Stimulated activated effector memory CD8-positive, alpha-beta T cell treated with anti-CD3 and anti-CD28 coated beads, Interleukin-12 subunit alpha, Interleukin-12 subunit beta, amount 100 ng/mL, for 72 hours (primary cell): ENCODE data around the gene BRD1.
"Not testable (repeated sequence)": the region's sequence is repeated elsewhere in the genome, so short reads cannot be mapped to it uniquely, and the experiment has no call there.

ENCODE experiments used
- ATAC-seq: fragments of 150-1000 bp; cut with Tn5 transposase; 2 replicates; pipeline ENCODE4 v1.10.0; 2021
- DNase-seq, 2 donors: peaks; one replicate each; pipeline ENCODE4 v3.0.0; 2021 to 2022; ENCODE audit warnings: low spot score in 2 of 2
- H3K27ac Mint-ChIP-seq: one replicate; pipeline ENCODE4 v1.8.0; 2022; ENCODE audit warnings: mild to moderate bottlenecking, mixed read lengths
- H3K36me3 Mint-ChIP-seq: one replicate; pipeline ENCODE4 v1.8.0; 2022; ENCODE audit warnings: mild to moderate bottlenecking, mixed read lengths
- H3K4me1 Mint-ChIP-seq: one replicate; pipeline ENCODE4 v1.8.0; 2022; ENCODE audit warnings: mixed read lengths
- H3K4me3 Mint-ChIP-seq: one replicate; pipeline ENCODE4 v1.8.0; 2022; ENCODE audit warnings: mild to moderate bottlenecking, mixed read lengths
- H3K9me3 Mint-ChIP-seq: one replicate; pipeline ENCODE4 v1.8.0; 2022; ENCODE audit warnings: mixed read lengths

Gene BRD1

DNA sequence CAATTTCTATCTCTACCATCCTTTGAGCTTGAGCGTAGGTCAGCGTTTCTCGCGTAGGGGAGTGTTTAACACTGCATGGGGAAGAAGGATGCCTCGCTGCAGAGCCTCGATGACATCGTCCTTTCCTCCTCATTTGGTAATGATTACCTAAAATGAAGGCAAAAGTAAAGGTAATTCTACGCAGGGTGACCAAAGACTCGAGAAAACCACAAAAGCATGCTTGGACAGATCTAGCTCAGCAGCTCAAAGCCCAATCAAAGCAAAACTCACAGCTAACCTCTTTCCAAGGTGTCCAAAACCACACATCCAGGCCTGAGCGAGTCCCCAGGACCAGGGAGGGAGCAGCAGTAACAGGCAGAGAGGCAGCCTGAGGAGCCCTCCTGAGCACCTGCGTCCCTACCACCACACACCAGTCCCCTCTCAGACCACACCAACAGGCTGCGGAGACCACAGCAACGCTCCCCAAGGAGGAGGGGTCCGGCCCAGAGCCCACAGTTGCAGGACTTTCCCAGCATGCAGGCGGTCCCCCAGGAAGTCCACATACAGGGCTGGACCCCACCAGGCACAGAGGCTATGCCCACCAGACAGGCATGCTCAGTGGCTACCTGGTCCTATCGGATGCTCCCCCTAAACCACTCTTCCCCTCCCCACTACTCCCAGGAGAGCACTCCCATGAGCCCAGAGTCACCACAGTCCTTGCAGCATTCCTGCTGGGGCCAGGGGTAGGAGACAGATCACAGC lies 3.3 kb downstream of the BRD1 start:
- Mint-ChIP-seq H3K4me1 (peaks cover 53% of the 10 kb centered on the region), H3K4me3 (peak overlapping the region; percentile 89), H3K27ac (peak overlapping the region; percentile 95), H3K36me3 (peaks cover 69% of the 10 kb centered on the region), H3K9me3 (no peaks in the 10 kb centered on the region)
- DNase-seq, result no peak
- ATAC-seq, result no peak

DNA sequence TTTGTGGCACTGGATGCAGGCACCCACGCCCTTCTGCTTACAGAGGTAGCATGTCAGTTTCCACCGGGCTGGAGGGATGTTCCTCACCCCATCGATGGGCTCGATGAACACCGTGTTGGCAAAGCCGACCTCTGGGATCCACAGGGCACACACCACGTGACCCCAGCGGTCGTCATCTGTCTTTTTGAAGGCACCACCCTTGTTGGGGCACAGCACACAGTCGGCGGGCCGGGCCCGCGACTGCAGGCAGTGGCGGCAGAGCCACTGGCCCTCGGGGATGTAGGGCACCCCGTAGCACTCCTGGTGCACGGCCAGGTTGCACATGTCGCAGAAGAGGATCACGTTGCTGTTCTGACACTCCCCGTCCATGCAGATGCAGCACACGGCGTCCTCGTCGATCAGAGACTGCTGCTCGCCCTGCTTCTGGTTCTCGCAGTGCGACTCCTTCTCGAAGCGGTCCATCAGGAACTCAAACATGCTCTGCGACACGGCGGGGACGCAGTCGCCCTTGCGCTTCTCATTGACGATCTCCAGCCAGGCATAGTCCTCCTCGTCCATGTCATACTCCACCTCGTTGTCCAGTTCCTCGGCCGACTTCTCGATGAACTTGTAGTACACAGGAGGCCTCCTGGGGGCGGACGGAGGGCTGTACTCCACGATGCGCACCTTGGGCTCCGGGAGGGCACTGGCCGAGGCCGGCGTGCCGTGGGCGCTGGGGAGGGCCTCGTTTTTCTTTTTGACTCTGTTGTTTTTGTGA lies 4.2 kb downstream of the BRD1 start:
- ATAC-seq (no peak), DNase-seq (no peak)
- peaks cover 57% of the 10 kb centered on the region for H3K4me1 Mint-ChIP-seq
- peak overlapping the region; percentile 95 for H3K27ac Mint-ChIP-seq
- peak overlapping the region; percentile 89 for H3K4me3 Mint-ChIP-seq
- H3K36me3 Mint-ChIP-seq, result peaks cover 78% of the 10 kb centered on the region
- no peaks in the 10 kb centered on the region for H3K9me3 Mint-ChIP-seq

DNA sequence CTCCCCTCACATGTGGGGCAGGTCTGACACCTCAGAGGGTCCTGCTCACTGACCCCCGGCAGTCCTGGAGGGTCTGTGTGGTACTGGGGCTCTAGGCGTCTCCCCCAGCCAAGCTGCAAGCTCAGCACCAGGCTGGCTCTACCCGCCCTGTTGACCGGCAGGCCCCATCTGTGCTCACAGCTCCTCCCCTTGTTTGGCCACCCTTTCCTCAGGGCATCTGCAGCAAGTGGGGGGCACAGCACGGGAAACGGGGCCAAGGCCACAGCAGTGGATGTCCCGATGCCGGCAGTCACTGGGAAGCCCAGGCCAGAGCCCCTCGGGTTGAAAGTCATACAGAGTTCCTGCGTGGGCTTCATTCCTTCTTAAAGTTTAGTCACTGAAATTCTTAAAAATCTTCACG lies 5.9 kb downstream of the BRD1 start:
- ATAC-seq, H3K9me3 Mint-ChIP-seq, H3K27ac Mint-ChIP-seq, H3K4me3 Mint-ChIP-seq, DNase-seq: not testable (repeated sequence)
- Mint-ChIP-seq H3K4me1 (peaks cover 73% of the 10 kb centered on the region), H3K36me3 (peaks cover 96% of the 10 kb centered on the region)

DNA sequence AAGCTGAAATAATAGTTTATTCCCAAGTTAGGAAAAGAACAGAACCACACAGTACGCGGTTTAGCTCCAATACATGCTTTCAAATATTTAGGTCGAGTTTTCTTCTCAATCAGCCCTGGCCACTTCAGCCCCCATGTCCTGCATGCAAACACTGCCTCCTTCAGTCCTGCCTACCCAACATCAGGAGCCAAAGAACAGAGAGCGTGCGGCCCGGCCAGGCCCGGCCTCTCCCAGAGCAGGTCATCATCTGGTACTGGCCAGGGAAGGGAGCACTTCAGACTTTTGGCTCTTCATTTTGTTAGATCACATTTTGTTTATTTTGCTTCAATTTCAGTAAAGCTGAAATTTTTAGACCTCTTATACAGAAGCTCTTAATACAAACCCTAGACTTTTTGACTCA lies 6.7 kb downstream of the BRD1 start:
- peaks cover 95% of the 10 kb centered on the region for H3K36me3 Mint-ChIP-seq
- no peaks in the 10 kb centered on the region for H3K9me3 Mint-ChIP-seq
- no peak for ATAC-seq
- peaks cover 76% of the 10 kb centered on the region for H3K4me1 Mint-ChIP-seq
- H3K4me3 Mint-ChIP-seq, result no peak overlapping the region
- no peak for DNase-seq
- H3K27ac Mint-ChIP-seq, result peak overlapping the region; percentile 63

DNA sequence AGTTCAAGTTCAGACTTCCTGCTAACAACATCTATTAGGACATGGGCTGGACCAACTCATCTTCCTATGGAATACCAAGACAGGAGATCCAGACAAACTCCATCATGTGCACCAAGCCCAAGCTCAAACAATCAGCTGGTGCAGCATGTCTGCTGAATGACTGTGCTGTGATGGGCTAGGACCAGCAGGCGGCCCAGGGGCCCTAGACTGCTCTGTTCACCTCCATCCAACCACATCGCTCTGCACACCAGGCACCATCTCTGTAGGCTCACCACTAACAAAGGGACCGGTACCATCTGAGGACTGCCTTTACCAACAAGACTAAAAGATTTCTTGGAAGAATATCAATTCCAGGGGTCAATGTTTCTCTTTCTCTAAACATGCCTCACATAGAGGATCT lies 10.3 kb downstream of the BRD1 start:
- Mint-ChIP-seq H3K4me3 (no peak overlapping the region), H3K4me1 (peaks cover 74% of the 10 kb centered on the region), H3K36me3 (peaks cover 93% of the 10 kb centered on the region), H3K27ac (peak overlapping the region; percentile 10), H3K9me3 (no peaks in the 10 kb centered on the region)
- peak; percentile 24 for ATAC-seq
- no peak for DNase-seq

DNA sequence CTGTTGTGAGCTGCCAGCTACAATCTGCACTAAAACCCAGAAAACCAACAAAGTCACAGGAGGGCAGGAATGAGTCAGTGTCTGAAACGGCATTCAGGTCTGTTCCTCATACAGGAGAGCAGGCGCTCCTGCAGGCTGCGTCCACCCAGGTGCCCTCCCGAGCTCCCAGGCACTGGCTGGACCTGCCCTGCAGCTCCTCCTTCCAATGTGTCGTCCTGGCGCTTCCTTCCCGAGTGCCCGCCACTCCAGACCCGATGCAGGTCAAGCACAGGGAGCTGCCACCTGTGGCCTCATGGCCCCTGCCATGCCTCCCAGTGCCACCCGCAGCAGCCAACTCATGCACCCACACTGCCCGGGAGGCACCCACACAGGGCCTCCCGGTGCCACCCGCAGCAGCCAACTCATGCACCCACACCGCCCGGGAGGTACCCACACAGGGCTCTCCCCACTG lies 12.0 kb downstream of the BRD1 start:
- ATAC-seq (peak; percentile 94), DNase-seq (peak in 1 of 2 donors; percentile 59)
- H3K27ac Mint-ChIP-seq, result peak overlapping the region; percentile 10
- H3K9me3 Mint-ChIP-seq, result no peaks in the 10 kb centered on the region
- peak overlapping the region; percentile 53 for H3K4me3 Mint-ChIP-seq
- H3K36me3 Mint-ChIP-seq, result peaks cover 86% of the 10 kb centered on the region
- peaks cover 81% of the 10 kb centered on the region for H3K4me1 Mint-ChIP-seq

DNA sequence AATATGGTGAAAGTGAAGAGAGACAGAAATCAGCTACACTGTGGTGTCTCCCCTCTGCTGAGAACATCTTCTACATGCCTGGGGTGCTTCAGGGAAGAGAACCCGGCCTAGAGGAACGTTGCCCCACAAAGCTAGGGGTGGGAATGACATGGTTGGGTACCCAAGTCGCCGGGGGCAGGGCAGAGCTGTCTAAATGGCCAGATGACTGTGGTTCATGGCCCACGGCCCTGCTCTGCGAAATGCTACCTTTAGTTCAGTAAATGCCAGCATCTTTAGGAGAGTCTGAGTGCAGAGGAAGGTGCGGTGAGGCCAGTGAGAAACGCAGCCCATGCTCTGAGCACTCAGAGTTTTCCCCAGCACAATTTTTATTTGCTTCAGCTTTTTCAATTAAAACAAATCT lies 12.8 kb downstream of the BRD1 start:
- Mint-ChIP-seq H3K36me3 (peaks cover 82% of the 10 kb centered on the region), H3K27ac (no peak overlapping the region), H3K4me1 (peaks cover 81% of the 10 kb centered on the region), H3K4me3 (no peak overlapping the region), H3K9me3 (no peaks in the 10 kb centered on the region)
- ATAC-seq (no peak), DNase-seq (no peak)

DNA sequence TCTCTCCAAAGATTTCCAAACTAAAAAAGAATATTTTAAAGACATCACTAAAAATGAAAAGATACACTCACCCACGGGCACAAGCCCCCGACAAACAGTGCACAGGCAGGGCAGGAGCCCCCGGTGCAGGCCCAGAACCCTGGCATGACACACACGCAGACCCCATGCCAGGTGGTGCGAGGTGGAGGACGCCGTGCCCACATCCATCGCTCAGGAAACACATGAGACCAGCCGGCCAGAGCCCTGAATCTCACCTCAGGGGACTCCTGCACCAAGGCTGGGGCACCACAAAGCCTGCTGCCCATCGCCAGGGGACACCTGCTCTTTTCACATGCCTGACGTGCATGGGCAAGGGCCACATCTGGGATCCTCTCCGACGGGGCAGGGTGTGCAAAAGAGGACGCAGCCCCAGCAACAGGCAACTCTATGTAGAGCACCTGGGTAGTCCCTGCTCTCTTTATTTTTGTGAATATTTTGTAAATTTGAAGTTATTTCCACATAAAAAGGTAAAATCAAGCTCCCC lies 13.4 kb downstream of the BRD1 start:
- Mint-ChIP-seq H3K27ac (no peak overlapping the region), H3K4me3 (no peak overlapping the region), H3K36me3 (peaks cover 78% of the 10 kb centered on the region), H3K4me1 (peaks cover 84% of the 10 kb centered on the region), H3K9me3 (no peaks in the 10 kb centered on the region)
- ATAC-seq (no peak), DNase-seq (no peak)

DNA sequence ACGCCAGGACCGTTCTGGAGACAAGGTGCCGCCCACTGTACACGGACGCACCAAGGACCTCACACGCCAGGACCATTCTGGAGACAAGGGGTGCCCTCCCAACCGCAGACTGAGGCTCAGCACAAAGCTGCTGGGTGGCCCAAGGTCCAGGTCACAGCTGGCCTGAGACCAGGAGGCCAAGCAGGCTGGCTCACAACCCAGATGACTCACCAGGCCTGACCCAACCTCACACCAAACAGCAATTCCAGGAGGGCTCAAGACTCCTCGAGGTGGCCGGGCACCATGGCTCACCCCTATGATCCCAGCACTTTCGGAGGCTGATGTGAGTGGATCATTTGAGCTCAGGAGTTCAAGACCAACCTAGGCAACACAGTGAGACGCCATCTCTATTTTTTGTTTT lies 14.8 kb downstream of the BRD1 start:
- no peaks in the 10 kb centered on the region for H3K9me3 Mint-ChIP-seq
- H3K4me1 Mint-ChIP-seq, result peaks cover 85% of the 10 kb centered on the region
- no peak for ATAC-seq
- no peak overlapping the region for H3K4me3 Mint-ChIP-seq
- DNase-seq, result no peak
- peak overlapping the region; percentile 43 for H3K27ac Mint-ChIP-seq
- peaks cover 78% of the 10 kb centered on the region for H3K36me3 Mint-ChIP-seq

DNA sequence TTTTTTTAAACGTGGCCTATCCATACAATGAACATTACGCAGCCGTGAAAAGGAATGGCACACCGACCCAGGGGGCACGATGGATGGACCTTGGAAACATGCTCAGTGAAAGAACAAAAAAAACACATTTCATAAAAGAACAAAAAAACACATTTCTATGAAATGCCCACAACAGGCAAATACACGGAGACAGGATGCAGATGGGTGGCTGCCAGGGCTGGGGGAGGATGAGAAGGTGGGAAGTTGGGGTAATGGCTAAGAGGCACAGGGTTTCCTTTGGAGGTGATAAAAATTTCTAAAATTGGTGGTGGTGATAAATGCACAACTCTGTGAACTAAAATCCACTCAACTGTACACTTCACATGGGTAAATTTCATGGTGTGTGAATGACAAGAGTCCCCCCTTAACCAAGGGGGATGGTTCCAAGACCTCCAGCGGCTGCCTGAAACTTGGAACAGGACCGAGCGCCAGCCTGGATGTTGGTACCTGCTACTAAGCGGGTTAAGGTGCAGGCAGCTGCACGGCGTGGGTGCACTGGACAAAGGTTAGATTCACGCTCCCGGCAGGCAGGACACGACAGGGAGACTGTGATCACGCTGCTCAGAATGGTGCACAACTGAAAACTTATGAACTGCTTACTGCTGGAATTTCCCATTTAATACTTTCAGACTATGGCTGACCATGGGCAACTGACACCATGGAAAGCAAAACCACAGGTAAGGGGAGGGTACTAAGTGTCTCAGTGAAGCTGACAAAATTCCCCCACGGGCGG lies 16.5 kb downstream of the BRD1 start:
- no peaks in the 10 kb centered on the region for H3K9me3 Mint-ChIP-seq
- H3K36me3 Mint-ChIP-seq, result peaks cover 80% of the 10 kb centered on the region
- ATAC-seq (no peak), DNase-seq (no peak)
- H3K4me1 Mint-ChIP-seq, result peaks cover 84% of the 10 kb centered on the region
- H3K4me3 Mint-ChIP-seq, result no peak overlapping the region
- H3K27ac Mint-ChIP-seq, result peak overlapping the region; percentile 66

DNA sequence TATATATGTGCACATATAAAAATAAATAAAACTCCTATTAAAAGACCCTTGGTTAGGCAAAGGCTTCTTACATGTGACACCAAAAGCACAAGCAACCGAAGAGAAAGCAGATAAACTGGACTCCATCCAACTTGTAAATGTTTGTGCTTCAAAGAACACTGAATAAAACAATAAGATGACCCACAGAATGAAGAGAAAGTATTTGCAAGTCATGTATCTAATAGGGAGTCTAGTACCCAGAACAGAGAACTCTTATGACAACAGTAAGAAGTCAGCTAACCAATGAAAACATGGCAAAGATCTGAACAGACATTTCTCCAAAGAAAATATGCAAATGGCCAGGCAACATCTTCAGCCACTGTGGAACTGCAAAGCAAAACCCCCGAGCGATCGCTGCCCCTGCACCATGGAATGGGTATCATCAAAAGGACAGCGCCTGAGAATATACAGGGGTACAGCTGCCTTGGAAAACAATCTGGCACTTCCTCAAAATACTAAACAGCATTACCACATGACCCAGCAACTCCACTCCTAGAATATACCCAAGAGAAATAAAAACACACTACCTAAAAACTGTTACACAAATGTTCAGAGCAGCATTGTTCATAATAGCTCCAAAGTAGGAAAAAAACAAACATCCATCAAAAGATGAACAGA lies 17.2 kb downstream of the BRD1 start:
- no peak for ATAC-seq
- peaks cover 81% of the 10 kb centered on the region for H3K36me3 Mint-ChIP-seq
- no peak for DNase-seq
- H3K9me3 Mint-ChIP-seq, result no peaks in the 10 kb centered on the region
- H3K4me3 Mint-ChIP-seq, result no peak overlapping the region
- peaks cover 80% of the 10 kb centered on the region for H3K4me1 Mint-ChIP-seq
- peak overlapping the region; percentile 66 for H3K27ac Mint-ChIP-seq

DNA sequence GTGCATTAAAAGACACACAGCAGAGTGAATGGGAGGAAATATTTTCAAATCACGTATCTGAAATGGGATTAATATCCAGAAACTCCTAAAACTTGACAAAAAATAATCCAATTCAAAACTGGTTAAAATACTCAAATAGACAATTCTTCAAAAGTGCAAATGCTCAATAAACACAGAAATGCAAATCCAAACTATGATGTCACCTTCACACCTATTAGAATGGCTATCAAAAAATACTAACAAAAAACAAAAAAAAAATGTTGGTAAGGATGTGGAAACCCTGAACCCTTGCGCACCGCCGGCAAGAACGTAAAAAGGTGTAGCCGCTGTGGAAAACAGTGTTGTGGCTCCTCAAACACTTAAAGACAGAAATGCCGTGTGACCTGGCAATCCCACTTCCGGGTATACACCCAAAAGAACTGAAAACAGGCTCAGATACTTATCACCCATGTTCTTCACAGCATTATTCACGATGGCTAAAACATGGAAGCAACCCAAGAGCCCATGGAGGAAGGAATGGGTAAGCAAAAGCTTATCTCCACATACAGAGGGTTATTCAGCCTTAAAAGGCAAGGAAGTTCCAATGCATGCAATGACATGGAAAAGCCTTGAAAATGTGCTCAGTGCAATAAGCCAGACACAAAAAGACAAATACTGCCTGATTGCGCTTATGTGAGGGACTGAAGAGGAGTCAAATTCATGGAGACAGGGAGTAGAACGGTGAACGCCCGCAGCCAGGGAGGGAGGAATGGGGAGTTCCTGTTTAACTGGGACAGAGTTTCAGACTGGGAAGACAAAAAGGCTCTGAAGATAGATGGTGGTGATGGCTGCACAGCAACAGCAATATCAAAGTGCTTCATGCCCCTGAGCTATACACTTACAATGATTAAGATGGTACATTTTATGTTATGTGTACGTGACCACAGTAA lies 19.6 kb downstream of the BRD1 start:
- H3K4me3 Mint-ChIP-seq, result peak overlapping the region; percentile 41
- H3K36me3 Mint-ChIP-seq, result peaks cover 83% of the 10 kb centered on the region
- DNase-seq, result no peak
- peak overlapping the region; percentile 44 for H3K27ac Mint-ChIP-seq
- H3K4me1 Mint-ChIP-seq, result peaks cover 81% of the 10 kb centered on the region
- H3K9me3 Mint-ChIP-seq, result no peaks in the 10 kb centered on the region
- ATAC-seq, result peak; percentile 75

DNA sequence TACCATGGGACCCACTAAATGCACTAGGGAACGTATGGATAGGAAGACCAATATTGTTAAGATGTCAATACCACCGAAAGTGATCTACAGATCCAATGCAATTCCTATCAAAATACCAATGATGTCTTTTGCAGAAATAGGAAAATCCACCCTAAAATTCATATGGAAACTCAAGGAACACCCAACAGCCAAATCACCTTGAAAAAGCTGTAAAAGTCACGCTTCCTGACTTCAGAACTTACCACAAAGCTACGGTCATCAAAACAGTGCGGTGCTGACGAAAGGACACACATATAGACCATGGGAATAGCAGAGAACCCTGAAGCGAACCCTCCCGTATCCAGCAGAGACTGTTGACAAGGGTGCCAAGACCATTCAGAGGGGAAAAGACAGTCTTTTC lies 20.5 kb downstream of the BRD1 start:
- Mint-ChIP-seq H3K27ac (peak overlapping the region; percentile 44), H3K36me3 (peaks cover 81% of the 10 kb centered on the region), H3K9me3 (no peaks in the 10 kb centered on the region), H3K4me1 (peaks cover 79% of the 10 kb centered on the region), H3K4me3 (peak overlapping the region; percentile 41)
- DNase-seq (no peak), ATAC-seq (no peak)
